ENCODE measurements around the gene IGFL2. TPM values are rescaled to one million over a fixed set of nuclear protein-coding genes. Genes with fewer than 3 reads are reported as not detected.

Gene IGFL2
- total RNA-seq, 1 experiment from 2014 or later, result 0.17 TPM

- Histone ChIP-seq H3K4me3 (ENCODE audit: insufficient read depth, low read depth, low read length) (peak overlapping the region; percentile 41; the same call in 1 of the 2 replicates), H3K27me3 (ENCODE audit: control insufficient read depth, insufficient read depth, low read length) (no peaks in the 10 kb centered on the region), H3K36me3 (replicated peaks; ENCODE audit: control insufficient read depth, insufficient read depth, low read length) (no peaks in the 10 kb centered on the region)
- no peak for DNase-seq
These were observed 16.4 kb upstream of the IGFL2 start for GRCh38 chr19:46131485-46132143.

DNA sequence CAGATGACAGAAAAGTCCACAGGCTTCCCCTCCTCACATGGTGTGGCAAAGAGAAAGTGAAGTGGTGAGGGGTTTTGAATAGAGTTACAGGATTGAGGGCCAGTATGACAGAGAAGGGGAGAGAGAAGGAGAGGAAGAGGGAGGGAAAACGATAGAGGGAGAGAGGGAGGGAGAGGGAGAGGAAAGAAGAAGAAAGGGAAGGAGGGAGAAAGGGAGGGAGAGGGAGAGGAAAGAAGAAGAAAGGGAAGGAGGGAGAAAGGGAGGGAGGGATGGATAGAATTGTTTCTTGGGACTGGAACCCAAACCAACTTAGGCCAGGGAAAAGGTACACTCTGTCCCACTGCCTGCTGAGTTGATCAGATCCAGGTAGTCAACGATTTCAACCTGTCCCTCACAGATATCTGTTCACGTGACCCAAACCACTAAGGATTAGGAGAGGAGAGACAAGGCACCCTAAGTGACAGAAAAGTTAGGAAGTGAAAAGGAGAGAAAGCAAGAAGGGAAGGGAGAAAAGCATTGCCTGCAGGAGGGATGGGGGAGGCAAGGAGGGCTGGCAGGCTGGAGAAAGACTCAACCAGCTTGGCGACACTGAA is 15.4 kb upstream of the IGFL2 start:
- H3K36me3 ChIP-seq (replicated peaks; ENCODE audit: control insufficient read depth, insufficient read depth, low read length), result no peaks in the 10 kb centered on the region
- H3K27me3 ChIP-seq (ENCODE audit: control insufficient read depth, insufficient read depth, low read length), result no peaks in the 10 kb centered on the region
- no peak for DNase-seq
- peak overlapping the region; percentile 41 for H3K4me3 ChIP-seq (ENCODE audit: insufficient read depth, low read depth, low read length)

DNA sequence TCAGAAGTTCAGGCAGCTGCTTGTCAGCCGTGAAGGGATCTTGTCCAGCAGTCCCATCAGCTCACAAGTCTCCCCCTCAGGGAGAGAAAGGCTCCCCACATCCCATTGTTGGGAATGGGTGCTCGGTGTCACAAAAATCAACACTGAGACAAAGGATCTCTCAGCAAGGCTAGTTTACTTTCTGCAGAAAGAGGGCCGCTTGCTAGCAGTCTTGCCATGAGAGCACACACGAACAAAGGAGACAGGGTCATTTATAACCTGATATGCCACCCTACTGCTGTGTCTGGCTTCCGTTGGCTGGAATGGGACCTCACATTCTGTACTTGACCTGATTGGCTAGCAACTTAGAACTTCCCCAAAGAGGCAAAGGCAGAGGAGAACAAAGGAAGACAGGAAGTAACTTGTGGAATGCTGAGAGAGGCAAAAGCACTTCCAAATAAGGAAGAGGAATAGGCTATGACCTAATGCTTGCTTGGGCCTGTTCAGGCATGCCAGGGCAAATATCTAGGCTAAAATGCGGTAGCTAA is 14.9 kb upstream of the IGFL2 start:
- H3K27me3 ChIP-seq (ENCODE audit: control insufficient read depth, insufficient read depth, low read length), result no peaks in the 10 kb centered on the region
- DNase-seq, result peak; percentile 16
- peak overlapping the region; percentile 41; the same call in 1 of the 2 replicates for H3K4me3 ChIP-seq (ENCODE audit: insufficient read depth, low read depth, low read length)
- no peaks in the 10 kb centered on the region for H3K36me3 ChIP-seq (replicated peaks; ENCODE audit: control insufficient read depth, insufficient read depth, low read length)

DNA sequence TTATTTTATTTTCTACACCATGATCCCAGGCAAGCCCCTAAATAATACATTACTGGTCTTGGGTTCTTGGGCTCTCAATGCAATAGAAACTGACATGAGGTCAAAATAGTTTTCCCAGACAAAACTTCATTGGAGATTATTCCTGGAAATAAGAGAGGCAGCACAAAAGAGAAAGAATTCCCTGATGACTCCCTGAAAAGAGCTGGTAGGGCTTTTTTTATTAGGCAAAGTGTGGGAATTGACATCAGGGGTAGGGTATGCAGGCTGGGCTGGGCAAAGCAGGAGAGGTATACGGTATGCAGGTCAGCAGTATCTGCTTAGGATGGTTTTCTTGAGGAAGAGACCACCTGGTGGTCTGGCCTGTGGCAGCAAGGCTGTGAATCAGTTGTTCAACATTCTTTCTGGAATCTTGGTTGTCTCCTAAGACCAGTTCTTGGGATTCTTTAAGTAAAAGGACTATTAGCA is 14.2 kb upstream of the IGFL2 start:
- no peak for DNase-seq
- H3K27me3 ChIP-seq (ENCODE audit: control insufficient read depth, insufficient read depth, low read length), result no peaks in the 10 kb centered on the region
- no peak overlapping the region for H3K4me3 ChIP-seq (ENCODE audit: insufficient read depth, low read depth, low read length)
- H3K36me3 ChIP-seq (replicated peaks; ENCODE audit: control insufficient read depth, insufficient read depth, low read length), result no peaks in the 10 kb centered on the region

DNA sequence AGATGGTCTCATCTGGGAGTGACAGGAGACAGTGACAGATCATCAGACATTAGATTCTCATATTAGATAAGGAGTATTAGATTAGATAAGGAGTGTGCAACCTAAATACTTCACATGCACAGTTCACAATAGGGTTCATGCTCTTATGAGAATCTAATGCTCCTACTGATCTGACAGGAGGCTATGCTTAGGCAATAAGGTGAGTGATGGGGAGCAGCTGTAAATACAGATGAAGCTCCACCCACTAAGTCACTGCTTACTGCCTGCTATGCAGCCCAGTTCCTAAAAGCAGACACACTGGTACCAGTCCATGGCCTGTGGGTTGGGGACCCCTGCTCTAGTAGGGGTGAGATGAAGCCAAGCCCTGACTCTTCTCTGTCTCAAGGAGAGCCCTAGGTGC is 13.5 kb upstream of the IGFL2 start:
- Histone ChIP-seq H3K4me3 (ENCODE audit: insufficient read depth, low read depth, low read length) (no peak overlapping the region), H3K36me3 (replicated peaks; ENCODE audit: control insufficient read depth, insufficient read depth, low read length) (no peaks in the 10 kb centered on the region), H3K27me3 (ENCODE audit: control insufficient read depth, insufficient read depth, low read length) (no peaks in the 10 kb centered on the region)
- DNase-seq, result no peak

- H3K4me3 ChIP-seq (ENCODE audit: insufficient read depth, low read depth, low read length), result no peak overlapping the region
- no peaks in the 10 kb centered on the region for H3K27me3 ChIP-seq (ENCODE audit: control insufficient read depth, insufficient read depth, low read length)
- DNase-seq, result no peak
- H3K36me3 ChIP-seq (replicated peaks; ENCODE audit: control insufficient read depth, insufficient read depth, low read length), result no peaks in the 10 kb centered on the region
These were observed 10.0 kb upstream of the IGFL2 start for GRCh38 chr19:46137915-46138473.

GRCh38 chr19:46141421-46141820 is 6.6 kb upstream of the IGFL2 start:
- Histone ChIP-seq H3K36me3 (replicated peaks; ENCODE audit: control insufficient read depth, insufficient read depth, low read length) (no peaks in the 10 kb centered on the region), H3K4me3 (ENCODE audit: insufficient read depth, low read depth, low read length) (no peak overlapping the region), H3K27me3 (ENCODE audit: control insufficient read depth, insufficient read depth, low read length) (no peaks in the 10 kb centered on the region)
- DNase-seq, result no peak

GRCh38 chr19:46142294-46142693 is 5.7 kb upstream of the IGFL2 start:
- no peak for DNase-seq

GRCh38 chr19:46144756-46145155 is 3.3 kb upstream of the IGFL2 start:
- DNase-seq, result no peak
- no peaks in the 10 kb centered on the region for H3K36me3 ChIP-seq (replicated peaks; ENCODE audit: control insufficient read depth, insufficient read depth, low read length)

More at GRCh38 chr19:46142294-46142693, 5.7 kb upstream of the IGFL2 start:
- H3K27me3 ChIP-seq (ENCODE audit: control insufficient read depth, insufficient read depth, low read length), result no peaks in the 10 kb centered on the region
- H3K36me3 ChIP-seq (replicated peaks; ENCODE audit: control insufficient read depth, insufficient read depth, low read length), result no peaks in the 10 kb centered on the region
- no peak overlapping the region for H3K4me3 ChIP-seq (ENCODE audit: insufficient read depth, low read depth, low read length)

GRCh38 chr19:46147166-46147740 is 785 bp upstream of the IGFL2 start:
- Histone ChIP-seq H3K27me3 (ENCODE audit: control insufficient read depth, insufficient read depth, low read length) (no peaks in the 10 kb centered on the region), H3K4me3 (ENCODE audit: insufficient read depth, low read depth, low read length) (no peak overlapping the region), H3K36me3 (replicated peaks; ENCODE audit: control insufficient read depth, insufficient read depth, low read length) (no peaks in the 10 kb centered on the region)
- no peak for DNase-seq

More at GRCh38 chr19:46144756-46145155, 3.3 kb upstream of the IGFL2 start:
- Histone ChIP-seq H3K27me3 (ENCODE audit: control insufficient read depth, insufficient read depth, low read length) (no peaks in the 10 kb centered on the region), H3K4me3 (ENCODE audit: insufficient read depth, low read depth, low read length) (no peak overlapping the region)

- DNase-seq, result no peak
- Histone ChIP-seq H3K4me3 (ENCODE audit: insufficient read depth, low read depth, low read length) (no peak overlapping the region), H3K36me3 (replicated peaks; ENCODE audit: control insufficient read depth, insufficient read depth, low read length) (no peaks in the 10 kb centered on the region)
These were observed 2.6 kb downstream of the IGFL2 start for GRCh38 chr19:46150606-46151005.

DNA sequence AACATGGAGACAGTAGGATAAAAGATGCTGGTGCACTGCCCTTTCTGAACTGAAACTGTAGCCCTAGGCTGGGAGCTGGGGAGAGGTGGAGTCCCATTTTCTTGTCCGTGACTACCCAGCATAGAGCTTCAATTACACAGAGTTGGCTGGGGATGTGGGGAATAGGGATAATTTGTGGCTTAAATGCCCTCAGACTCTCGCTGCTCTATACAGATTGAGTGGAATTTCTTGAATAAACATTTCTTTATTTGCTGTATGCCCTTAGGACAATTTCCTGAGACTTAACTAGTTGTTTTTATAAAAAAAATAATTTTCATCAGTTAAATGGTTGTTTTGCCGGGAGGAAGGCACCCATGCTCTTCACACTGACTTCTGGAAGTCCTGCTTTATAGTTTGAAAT is 7.2 kb downstream of the IGFL2 start:
- Histone ChIP-seq H3K36me3 (replicated peaks; ENCODE audit: control insufficient read depth, insufficient read depth, low read length) (no peaks in the 10 kb centered on the region), H3K27me3 (ENCODE audit: control insufficient read depth, insufficient read depth, low read length) (no peaks in the 10 kb centered on the region), H3K4me3 (ENCODE audit: insufficient read depth, low read depth, low read length) (no peak overlapping the region)
- DNase-seq, result no peak

More at GRCh38 chr19:46150606-46151005, 2.6 kb downstream of the IGFL2 start:
- H3K27me3 ChIP-seq (ENCODE audit: control insufficient read depth, insufficient read depth, low read length), result no peaks in the 10 kb centered on the region

DNA sequence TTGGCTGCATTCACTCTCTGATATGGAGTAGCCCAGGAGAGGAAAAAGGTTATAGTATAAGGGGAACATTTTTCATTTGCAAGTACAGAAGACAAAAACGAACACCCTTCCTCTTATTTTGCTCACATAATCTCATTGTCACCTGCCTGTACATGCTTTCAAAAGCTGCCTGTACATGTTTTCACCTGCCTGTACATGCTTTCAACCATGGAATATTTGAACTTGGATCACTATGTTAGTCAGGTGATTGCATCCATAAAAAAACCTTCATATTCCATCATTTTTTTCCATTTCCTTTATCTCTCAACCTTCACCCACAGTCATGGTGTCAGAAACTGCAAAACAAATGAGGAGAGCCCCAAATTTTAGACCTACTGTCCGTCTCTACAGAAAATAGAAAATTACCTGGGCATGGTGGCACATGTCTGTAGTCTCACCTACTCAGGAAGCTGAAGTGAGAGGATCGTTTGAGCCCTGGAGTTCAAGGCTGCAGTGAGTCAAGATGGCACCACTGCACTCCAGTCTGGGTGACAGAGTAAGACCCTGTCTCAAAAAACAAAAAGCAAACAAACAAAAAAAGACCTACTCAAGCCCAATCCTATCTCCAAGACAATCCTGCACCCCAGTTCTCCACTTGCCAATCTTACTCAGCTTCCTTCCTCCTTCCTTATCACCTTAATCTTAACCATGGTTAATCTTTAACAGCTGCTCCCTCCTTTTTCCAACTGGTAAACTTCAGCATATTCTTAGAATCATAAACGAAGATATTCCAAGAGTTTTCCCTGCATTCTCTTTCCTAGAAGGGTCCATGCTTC is 11.6 kb downstream of the IGFL2 start:
- no peak for DNase-seq
- Histone ChIP-seq H3K27me3 (ENCODE audit: control insufficient read depth, insufficient read depth, low read length) (no peaks in the 10 kb centered on the region), H3K36me3 (replicated peaks; ENCODE audit: control insufficient read depth, insufficient read depth, low read length) (no peaks in the 10 kb centered on the region), H3K4me3 (ENCODE audit: insufficient read depth, low read depth, low read length) (no peak overlapping the region)

- H3K27me3 ChIP-seq (ENCODE audit: control insufficient read depth, insufficient read depth, low read length), result no peaks in the 10 kb centered on the region
- no peak overlapping the region for H3K4me3 ChIP-seq (ENCODE audit: insufficient read depth, low read depth, low read length)
- DNase-seq, result no peak
- H3K36me3 ChIP-seq (replicated peaks; ENCODE audit: control insufficient read depth, insufficient read depth, low read length), result no peaks in the 10 kb centered on the region
These were observed 12.3 kb downstream of the IGFL2 start for GRCh38 chr19:46160233-46160775.
